ENCODE results near the gene SSC4D.
A peak's percentile ranks its signal among the peaks of the same experiment; 100 is the strongest.
"Not testable (repeated sequence)": the region's sequence is repeated elsewhere in the genome, so short reads cannot be mapped to it uniquely, and the experiment has no call there.

Gene SSC4D

GRCh38 chr7:76364198-76364584 lies 45.3 kb downstream of the SSC4D start:
- no peak for TF ChIP-seq JUND (IDR thresholded peaks at IDR 0.05; ENCODE audit: low read depth)
- in situ Hi-C loops (cut with HindIII; ENCODE audit: low pct_unique_long_range_greater_than_20kb, low sequenced_read_pairs), result no loop called here
- DNase-seq (ENCODE audit: low read depth in 1 of 2, low spot score in 1 of 2), result no peak

GRCh38 chr7:76363754-76364153 lies 45.7 kb downstream of the SSC4D start:
- in situ Hi-C loops (cut with HindIII; ENCODE audit: low pct_unique_long_range_greater_than_20kb, low sequenced_read_pairs); DNase-seq (ENCODE audit: low read depth in 1 of 2, low spot score in 1 of 2): not testable (repeated sequence)

GRCh38 chr7:76359978-76360638 lies 49.4 kb downstream of the SSC4D start:
- no peak for DNase-seq (ENCODE audit: low read depth in 1 of 2, low spot score in 1 of 2)
- in situ Hi-C loops (cut with HindIII; ENCODE audit: low pct_unique_long_range_greater_than_20kb, low sequenced_read_pairs), result no loop called here
- no peak for TF ChIP-seq JUND (IDR thresholded peaks at IDR 0.05; ENCODE audit: low read depth)

DNA sequence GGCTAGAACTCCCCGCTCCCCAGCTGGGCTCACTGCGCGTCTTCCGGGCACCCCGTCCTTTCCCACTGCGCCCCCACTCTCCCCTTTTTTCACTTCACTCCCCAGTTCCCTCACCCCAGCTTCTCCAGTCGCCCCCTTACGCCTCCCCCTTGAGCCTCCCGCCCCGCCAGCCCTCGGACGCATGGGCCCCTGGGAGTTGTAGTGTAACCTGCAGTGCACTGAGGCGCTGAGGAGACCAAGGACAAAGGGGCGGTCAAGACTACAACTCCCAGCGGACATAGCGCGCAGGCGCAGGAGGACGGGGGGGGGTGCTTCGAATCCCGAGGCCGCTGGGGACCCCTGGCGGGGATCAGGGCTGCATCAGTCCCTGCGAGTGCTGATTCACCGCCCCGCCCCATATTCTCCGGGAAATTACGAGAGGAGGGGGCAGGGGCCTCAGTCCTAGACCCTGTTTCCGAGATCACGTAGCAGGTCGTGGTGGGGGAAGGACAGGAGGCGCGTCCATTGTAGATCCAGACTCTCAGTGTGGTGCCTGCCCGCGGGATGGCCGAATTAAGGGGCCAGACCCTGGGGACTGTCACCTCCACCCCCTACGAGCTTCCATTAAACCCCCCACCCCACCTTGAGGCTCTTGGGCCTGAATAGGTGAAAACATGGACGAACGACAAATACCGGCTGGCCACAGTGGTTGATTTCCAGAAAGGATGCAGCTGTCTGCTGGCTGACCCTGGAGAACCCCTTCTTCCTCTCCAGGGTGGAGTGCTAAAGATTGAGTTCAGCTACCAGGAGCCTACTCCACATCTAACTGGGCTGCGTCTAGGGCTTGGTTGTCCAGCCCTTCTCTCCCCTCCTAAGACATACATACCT lies 50.2 kb downstream of the SSC4D start:
- DNase-seq (ENCODE audit: low read depth in 1 of 2, low spot score in 1 of 2), result peak; percentile 86 to 99
- in situ Hi-C loops (cut with HindIII; ENCODE audit: low pct_unique_long_range_greater_than_20kb, low sequenced_read_pairs), result no loop called here
- TF ChIP-seq JUND (IDR thresholded peaks at IDR 0.05; ENCODE audit: low read depth), result no peak

DNA sequence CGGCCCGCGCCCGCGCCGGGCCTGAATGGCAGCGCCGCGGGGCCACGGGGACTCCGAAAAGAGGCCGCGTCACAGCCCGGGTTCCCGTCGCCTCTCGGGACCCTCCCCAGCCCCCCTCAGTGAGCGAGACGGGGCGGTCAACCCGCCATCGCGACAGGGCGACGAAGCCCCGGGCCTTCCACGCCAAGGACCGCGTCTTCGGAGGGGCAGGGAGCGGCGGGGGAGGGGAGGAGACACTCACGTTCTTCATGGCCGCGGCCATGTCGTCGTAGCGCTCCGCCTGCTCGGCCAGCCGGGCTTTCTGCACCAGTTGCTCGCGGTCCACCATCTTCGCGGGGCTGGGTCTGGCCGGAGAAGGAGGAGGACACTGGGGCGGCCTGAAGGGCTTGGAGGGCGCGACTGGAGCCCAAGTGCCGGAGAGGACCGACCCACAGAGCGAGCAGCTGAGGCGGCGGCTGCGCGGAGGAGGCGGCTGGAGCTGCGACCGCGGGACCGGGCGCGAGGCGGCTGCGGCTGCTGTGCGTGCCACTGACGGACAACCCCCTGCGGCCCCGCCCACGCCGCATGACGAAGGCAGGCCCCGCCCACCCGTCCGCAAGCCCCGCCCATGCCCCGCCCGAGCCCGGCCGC lies 50.9 kb downstream of the SSC4D start, which contains the start of gene YWHAG:
YWHAG (minus strand) TSS at position 511 of the 630 bp plus-strand sequence; CDS start at position 328, 183 bp downstream.
- DNase-seq (ENCODE audit: low read depth in 1 of 2, low spot score in 1 of 2), result peak; percentile 67 to 91

DNA sequence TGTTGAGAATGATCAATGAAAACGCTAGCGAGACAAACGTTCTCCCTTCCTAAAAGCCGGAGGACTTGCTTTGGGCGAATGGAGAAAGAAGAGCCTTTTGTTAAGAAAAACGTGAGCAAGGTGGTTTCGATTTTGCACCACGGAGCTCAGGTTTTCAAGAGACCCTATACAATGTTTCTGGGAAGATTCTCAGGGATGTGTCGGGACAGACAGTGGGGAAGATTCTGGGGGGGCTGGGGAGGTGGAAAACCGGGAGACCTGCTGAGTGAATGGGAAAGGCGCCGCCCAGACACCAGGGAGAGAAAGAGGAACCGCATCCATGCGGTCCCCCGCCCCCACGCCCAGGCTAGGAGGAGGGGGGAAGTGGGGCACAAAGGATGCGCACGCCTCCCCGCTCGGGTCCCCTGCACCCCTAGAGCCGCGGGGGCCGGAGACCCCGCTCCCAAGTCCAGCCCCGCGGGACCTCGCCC lies 51.5 kb downstream of the SSC4D start:
- peak in 1 of 2 experiments; percentile 49 for DNase-seq (ENCODE audit: low read depth in 1 of 2, low spot score in 1 of 2)
- in situ Hi-C loops (cut with HindIII; ENCODE audit: low pct_unique_long_range_greater_than_20kb, low sequenced_read_pairs), result no loop called here
- TF ChIP-seq JUND (IDR thresholded peaks at IDR 0.05; ENCODE audit: low read depth), result no peak

More for the DNA sequence above, 50.9 kb downstream of the SSC4D start, which contains the start of gene YWHAG:
- TF ChIP-seq JUND (IDR thresholded peaks at IDR 0.05; ENCODE audit: low read depth), result no peak
- in situ Hi-C loops (cut with HindIII; ENCODE audit: low pct_unique_long_range_greater_than_20kb, low sequenced_read_pairs), result no loop called here

GRCh38 chr7:76357475-76358010 lies 52.0 kb downstream of the SSC4D start:
- DNase-seq (ENCODE audit: low read depth in 1 of 2, low spot score in 1 of 2), result no peak
- TF ChIP-seq JUND (IDR thresholded peaks at IDR 0.05; ENCODE audit: low read depth), result no peak
- in situ Hi-C loops (cut with HindIII; ENCODE audit: low pct_unique_long_range_greater_than_20kb, low sequenced_read_pairs), result no loop called here

DNA sequence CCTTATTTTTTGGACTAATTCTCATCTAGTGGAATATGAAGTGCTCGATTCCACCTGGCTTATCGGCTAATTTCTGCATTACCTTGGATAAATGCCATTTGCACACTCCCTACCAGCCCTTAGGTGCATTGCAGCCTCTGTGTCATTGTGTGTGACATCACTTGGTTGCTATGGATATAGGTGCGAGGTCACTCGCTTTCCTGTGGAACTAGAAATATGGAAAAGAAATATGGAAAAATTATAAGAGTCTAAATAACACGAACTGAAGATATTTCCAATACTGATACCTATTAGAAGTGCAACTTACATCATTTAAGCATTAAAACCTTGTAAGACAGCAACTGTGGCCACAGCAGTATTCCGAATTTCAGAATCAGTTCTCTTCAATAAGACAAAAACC lies 52.7 kb downstream of the SSC4D start:
- TF ChIP-seq JUND (IDR thresholded peaks at IDR 0.05; ENCODE audit: low read depth), result no peak
- DNase-seq (ENCODE audit: low read depth in 1 of 2, low spot score in 1 of 2), result peak in 1 of 2 experiments; percentile 60
- in situ Hi-C loops (cut with HindIII; ENCODE audit: low pct_unique_long_range_greater_than_20kb, low sequenced_read_pairs), result no loop called here

- in situ Hi-C loops (cut with HindIII; ENCODE audit: low pct_unique_long_range_greater_than_20kb, low sequenced_read_pairs), result no loop called here
- TF ChIP-seq JUND (IDR thresholded peaks at IDR 0.05; ENCODE audit: low read depth), result no peak
- DNase-seq (ENCODE audit: low read depth in 1 of 2, low spot score in 1 of 2), result no peak
Observed at GRCh38 chr7:76356115-76356514, 53.4 kb downstream of the SSC4D start.

GRCh38 chr7:76354981-76355730 lies 54.3 kb downstream of the SSC4D start:
- TF ChIP-seq JUND (IDR thresholded peaks at IDR 0.05; ENCODE audit: low read depth), result no peak
- in situ Hi-C loops (cut with HindIII; ENCODE audit: low pct_unique_long_range_greater_than_20kb, low sequenced_read_pairs), result no loop called here
- DNase-seq (ENCODE audit: low read depth in 1 of 2, low spot score in 1 of 2), result no peak

DNA sequence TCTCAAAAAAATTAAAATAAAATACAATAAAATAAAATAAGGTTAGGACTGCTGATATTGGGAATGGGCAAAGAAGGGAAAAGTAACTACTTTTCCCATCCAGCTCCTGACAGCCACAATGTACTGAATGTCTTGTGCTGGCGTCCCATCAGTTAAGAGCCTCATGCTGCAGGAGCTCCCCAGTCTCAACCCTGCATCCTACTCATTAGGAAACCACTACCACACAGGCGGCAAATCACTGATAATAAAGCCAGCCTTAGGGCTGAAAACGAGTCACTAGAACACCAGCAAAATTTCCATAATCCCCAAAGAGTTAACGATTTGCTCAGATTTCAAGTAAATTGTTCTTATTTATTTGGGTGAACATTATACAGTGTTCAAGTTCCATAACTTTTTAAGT lies 55.0 kb downstream of the SSC4D start:
- DNase-seq (ENCODE audit: low read depth in 1 of 2, low spot score in 1 of 2), result no peak
- in situ Hi-C loops (cut with HindIII; ENCODE audit: low pct_unique_long_range_greater_than_20kb, low sequenced_read_pairs), result no loop called here
- no peak for TF ChIP-seq JUND (IDR thresholded peaks at IDR 0.05; ENCODE audit: low read depth)

DNA sequence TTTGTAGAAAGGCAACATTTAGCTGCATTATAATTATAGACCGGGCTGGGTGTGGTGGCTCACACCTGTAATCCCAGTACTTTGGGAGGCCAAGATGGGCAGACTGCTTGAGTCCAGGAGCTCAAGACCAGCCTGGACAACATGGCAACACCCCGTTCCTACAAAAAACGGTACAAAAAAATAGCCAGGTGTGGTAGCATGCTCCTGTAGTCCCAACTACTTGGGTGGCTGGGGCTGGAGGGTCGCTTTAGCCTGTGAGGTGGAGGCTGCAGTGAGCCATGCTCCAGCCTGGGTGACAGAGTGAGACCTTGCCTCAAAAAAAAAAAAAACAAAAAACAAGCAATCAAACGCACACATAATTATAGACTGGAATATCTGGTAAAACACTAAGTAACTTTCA lies 55.8 kb downstream of the SSC4D start:
- in situ Hi-C loops (cut with HindIII; ENCODE audit: low pct_unique_long_range_greater_than_20kb, low sequenced_read_pairs), result no loop called here
- TF ChIP-seq JUND (IDR thresholded peaks at IDR 0.05; ENCODE audit: low read depth), result no peak
- DNase-seq (ENCODE audit: low read depth in 1 of 2, low spot score in 1 of 2), result no peak
